Measurements from ENCODE around the gene HMOX1. TPM values are rescaled to one million over a fixed set of nuclear protein-coding genes. Genes with fewer than 3 reads are reported as not detected.

Gene HMOX1
- polyA plus RNA-seq, 1 donor (not counting 4 experiments of a cell fraction or from before 2014, with no cell fraction given): 1.5 TPM

DNA sequence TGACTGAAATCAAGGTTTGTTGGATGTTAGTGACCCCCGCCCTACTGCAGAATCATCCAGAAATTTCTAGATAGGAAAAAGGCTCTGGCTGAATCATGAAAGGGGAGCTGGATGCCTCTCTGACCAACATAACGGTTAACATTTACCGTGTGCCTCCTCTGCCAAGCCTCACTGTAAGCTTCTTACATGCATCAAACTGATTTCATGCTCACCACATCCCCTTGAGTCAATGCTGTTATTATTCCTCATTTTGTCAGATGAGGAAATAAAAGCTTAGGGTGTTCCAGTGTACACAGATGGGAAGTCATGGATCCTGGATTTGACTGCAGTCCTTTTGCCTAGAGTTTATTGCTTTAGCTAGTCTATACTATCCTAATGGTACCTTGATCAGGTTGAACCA lies 5.9 kb upstream of the HMOX1 start:
- Histone ChIP-seq H3K79me2 (ENCODE audit: control insufficient read depth, insufficient read depth, low read length) (no peaks in the 10 kb centered on the region), H3K9me3 (ENCODE audit: control insufficient read depth, low read depth, low read length) (no peaks in the 10 kb centered on the region), H3K4me1 (ENCODE audit: control insufficient read depth, extremely low read depth, insufficient read depth, low read length) (peaks cover 11% of the 10 kb centered on the region), H2AFZ (ENCODE audit: control insufficient read depth, low read length) (no peak overlapping the region), H4K20me1 (ENCODE audit: control insufficient read depth, extremely low read depth, insufficient read depth, low read length) (no peaks in the 10 kb centered on the region), H3K4me3 (ENCODE audit: control insufficient read depth in 2 of 3, extremely low read depth in 1 of 3, insufficient read depth in 2 of 3, low read depth in 1 of 3, low read length in 3 of 3) (no peak overlapping the region), H3K27ac (ENCODE audit: control insufficient read depth, insufficient read depth, low read length) (no peak overlapping the region), H3K27me3 (ENCODE audit: control insufficient read depth, extremely low read depth, insufficient read depth, low read length) (no peaks in the 10 kb centered on the region), H3K36me3 (ENCODE audit: control insufficient read depth in 2 of 2, extremely low read depth in 1 of 2, insufficient read depth in 2 of 2, low read length in 2 of 2) (no peaks in the 10 kb centered on the region), H3K9ac (ENCODE audit: control insufficient read depth, extremely low read depth, insufficient read depth, low read length) (no peak overlapping the region), H3K9me1 (ENCODE audit: control insufficient read depth, extremely low read depth, insufficient read depth, low read length) (no peaks in the 10 kb centered on the region), H3K4me2 (ENCODE audit: control insufficient read depth, extremely low read depth, insufficient read depth, low read depth, low read length) (no peak overlapping the region)
- dilution Hi-C loops (cut with MboI; ENCODE audit: extremely low pct_ligation_motif_present, low sequenced_read_pairs): no loop called here
- TF ChIP-seq EZH2 (IDR thresholded peaks at IDR 0.05; ENCODE audit: low read length) (no peak), CTCF (optimal IDR thresholded peaks at IDR 0.05 in 1 of 3, IDR thresholded peaks at IDR 0.05 in 1 of 3, conservative IDR thresholded peaks at IDR 0.05 in 1 of 3; ENCODE audit: extremely low read depth in 1 of 3, insufficient read depth in 2 of 3, low read length in 3 of 3) (no peak)
- no peak for DNase-seq (ENCODE audit: low read depth, low spot score)
- FAIRE-seq: no peak

DNA sequence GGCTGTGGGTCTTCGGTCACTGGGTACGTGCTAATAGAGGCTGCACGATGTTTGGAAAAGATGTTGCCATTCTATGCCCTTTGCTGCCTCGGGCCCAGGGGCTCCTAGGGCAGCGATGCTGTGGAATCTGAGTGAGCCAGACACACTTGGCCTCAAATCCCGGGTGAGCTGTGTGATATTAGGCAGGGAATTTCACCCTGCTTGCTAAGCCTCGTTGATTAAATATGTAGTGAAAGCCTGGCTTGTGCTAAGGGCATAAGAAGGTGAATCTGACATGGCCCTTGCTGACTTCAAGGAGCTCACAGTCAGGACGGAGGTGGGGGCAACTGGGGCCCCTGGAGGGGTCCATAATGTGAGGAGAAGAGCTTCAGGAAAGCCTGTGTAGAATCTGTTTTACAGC lies 5.4 kb upstream of the HMOX1 start:
- Histone ChIP-seq H3K27ac (ENCODE audit: control insufficient read depth, insufficient read depth, low read length) (no peak overlapping the region), H3K79me2 (ENCODE audit: control insufficient read depth, insufficient read depth, low read length) (no peaks in the 10 kb centered on the region), H3K9me1 (ENCODE audit: control insufficient read depth, extremely low read depth, insufficient read depth, low read length) (no peaks in the 10 kb centered on the region), H3K4me1 (ENCODE audit: control insufficient read depth, extremely low read depth, insufficient read depth, low read length) (peaks cover 11% of the 10 kb centered on the region), H4K20me1 (ENCODE audit: control insufficient read depth, extremely low read depth, insufficient read depth, low read length) (no peaks in the 10 kb centered on the region), H2AFZ (ENCODE audit: control insufficient read depth, low read length) (no peak overlapping the region), H3K9me3 (ENCODE audit: control insufficient read depth, low read depth, low read length) (no peaks in the 10 kb centered on the region), H3K4me2 (ENCODE audit: control insufficient read depth, extremely low read depth, insufficient read depth, low read depth, low read length) (no peak overlapping the region), H3K4me3 (ENCODE audit: control insufficient read depth in 2 of 3, extremely low read depth in 1 of 3, insufficient read depth in 2 of 3, low read depth in 1 of 3, low read length in 3 of 3) (no peak overlapping the region), H3K27me3 (ENCODE audit: control insufficient read depth, extremely low read depth, insufficient read depth, low read length) (no peaks in the 10 kb centered on the region), H3K9ac (ENCODE audit: control insufficient read depth, extremely low read depth, insufficient read depth, low read length) (no peak overlapping the region), H3K36me3 (ENCODE audit: control insufficient read depth in 2 of 2, extremely low read depth in 1 of 2, insufficient read depth in 2 of 2, low read length in 2 of 2) (no peaks in the 10 kb centered on the region)
- no peak for DNase-seq (ENCODE audit: low read depth, low spot score)
- FAIRE-seq: no peak
- TF ChIP-seq EZH2 (IDR thresholded peaks at IDR 0.05; ENCODE audit: low read length) (no peak), CTCF (optimal IDR thresholded peaks at IDR 0.05 in 1 of 3, IDR thresholded peaks at IDR 0.05 in 1 of 3, conservative IDR thresholded peaks at IDR 0.05 in 1 of 3; ENCODE audit: extremely low read depth in 1 of 3, insufficient read depth in 2 of 3, low read length in 3 of 3) (no peak)
- dilution Hi-C loops (cut with MboI; ENCODE audit: extremely low pct_ligation_motif_present, low sequenced_read_pairs): no loop called here
